ENCODE measurements around the gene ASPM. TPM values are rescaled to one million over a fixed set of nuclear protein-coding genes. Genes with fewer than 3 reads are reported as not detected.

Gene ASPM
- polyA plus RNA-seq, 1 of the 3 experiments (the other 2 are of a cell fraction): 3.0 TPM

DNA sequence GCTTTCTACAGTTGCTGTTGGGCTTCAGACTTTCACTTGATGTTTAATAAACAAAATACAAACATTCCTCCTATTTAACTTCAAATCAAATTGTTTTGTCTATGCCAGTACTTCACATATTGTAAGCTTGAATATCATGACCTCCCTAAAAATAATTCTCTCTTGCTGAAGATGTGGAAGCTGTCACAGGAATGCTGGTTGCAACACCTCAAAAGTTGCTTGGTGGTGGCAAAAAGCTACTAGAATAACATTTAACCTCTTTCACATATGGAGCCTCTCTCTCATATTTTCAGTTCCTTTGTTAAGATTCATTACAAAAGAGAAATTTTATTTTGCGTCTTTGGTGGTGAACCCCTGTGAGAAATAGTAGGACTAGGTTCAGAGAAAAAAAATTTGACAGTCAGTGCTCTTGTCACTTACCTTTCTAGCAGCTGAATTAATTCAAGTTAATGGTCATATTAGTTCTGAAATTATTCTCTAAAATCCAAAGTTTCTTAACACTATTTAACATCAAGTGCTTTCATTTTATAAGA, 53.9 kb downstream of the ASPM start:
- no peaks in the 10 kb centered on the region for H3K9me2 ChIP-seq
- no peaks in the 10 kb centered on the region for H3K27me3 ChIP-seq (ENCODE audit: insufficient read depth)
- no peak for TF ChIP-seq CHD2 (IDR thresholded peaks at IDR 0.05; ENCODE audit: low read length, partially characterized antibody)
- TF ChIP-seq TAF1 (IDR thresholded peaks at IDR 0.05; ENCODE audit: borderline replicate concordance, low read depth, low read length): no peak
- no peak for TF ChIP-seq POLR2AphosphoS5 (IDR thresholded peaks at IDR 0.05; ENCODE audit: low read depth, low read length)
- no peak for TF ChIP-seq TCF12 (IDR thresholded peaks at IDR 0.05)
- TF ChIP-seq JUND (IDR thresholded peaks at IDR 0.05): no peak
- H3K36me3 ChIP-seq (replicated peaks in 1 of 2; ENCODE audit: control insufficient read depth in 1 of 2, insufficient read depth in 2 of 2, low read length in 1 of 2): peaks cover 72% of the 10 kb centered on the region in 2 experiments
- H3K9me3 ChIP-seq: no peaks in the 10 kb centered on the region
- no peak overlapping the region for H3K27ac ChIP-seq (ENCODE audit: low read depth in 2 of 2, low read length in 1 of 2)
- H3K4me3 ChIP-seq (ENCODE audit: low read depth in 2 of 2, low read length in 1 of 2): no peak overlapping the region
- H4K20me1 ChIP-seq (ENCODE audit: insufficient read depth): no peaks in the 10 kb centered on the region
- WGBS (ENCODE audit: low lambda C conversion rate): 92% methylated on average over 1 of the region's 1 CpG
- H3F3A ChIP-seq (replicated peaks; ENCODE audit: insufficient read depth): peaks cover 23% of the 10 kb centered on the region
- no peak overlapping the region for H3K9ac ChIP-seq
- H3K4me1 ChIP-seq (ENCODE audit: control insufficient read depth in 1 of 2, insufficient read depth in 2 of 2, low read depth in 1 of 2, low read length in 1 of 2): no peaks in the 10 kb centered on the region; a peak in 1 of 4 replicates
- ChIA-PET POLR2A (no interaction called here), CTCF (interaction anchor here (1.2 kb wide), 1 partner anchor 21 kb away, joined by 3 read pairs; no protein-coding TSS in a partner anchor)
- H3K4me2 ChIP-seq: no peak overlapping the region
- H2AFZ ChIP-seq (ENCODE audit: low read depth): no peak overlapping the region
- no peak for DNase-seq
- H3K79me2 ChIP-seq (ENCODE audit: insufficient read depth): 0 out of 2 replicates have a peak, but pooled peaks cover 8% of the 10 kb centered on the region

DNA sequence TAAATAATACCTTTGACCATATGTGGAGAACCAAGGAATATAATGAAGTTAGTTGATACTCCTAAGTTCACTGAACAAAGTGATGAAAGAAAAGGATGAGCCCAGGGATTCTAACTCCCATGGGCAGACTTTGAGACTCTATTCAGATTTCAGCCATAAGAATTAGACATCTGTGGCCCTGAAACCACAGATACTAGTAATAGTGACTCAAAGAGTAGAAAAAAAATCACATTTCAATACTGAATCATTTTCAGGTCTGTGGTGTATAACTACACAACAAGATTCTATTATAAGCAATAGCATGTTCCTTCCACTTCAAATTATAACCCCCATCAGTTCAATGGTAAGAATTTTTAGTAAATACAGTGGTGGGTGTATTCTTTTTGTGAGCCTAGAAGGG, 63.0 kb downstream of the ASPM start:
- Histone ChIP-seq H3K79me2 (ENCODE audit: insufficient read depth) (no peaks in the 10 kb centered on the region), H3K4me1 (ENCODE audit: control insufficient read depth in 1 of 2, insufficient read depth in 2 of 2, low read depth in 1 of 2, low read length in 1 of 2) (no peaks in the 10 kb centered on the region), H3K27me3 (ENCODE audit: insufficient read depth) (no peaks in the 10 kb centered on the region), H3K4me2 (no peak overlapping the region), H3K9ac (no peak overlapping the region), H3K27ac (ENCODE audit: low read depth in 2 of 2, low read length in 1 of 2) (no peak overlapping the region), H4K20me1 (ENCODE audit: insufficient read depth) (no peaks in the 10 kb centered on the region), H3F3A (replicated peaks; ENCODE audit: insufficient read depth) (peaks cover 5% of the 10 kb centered on the region), H3K9me2 (0 out of 2 replicates have a peak, but pooled peaks cover 4% of the 10 kb centered on the region), H3K9me3 (peaks cover 4% of the 10 kb centered on the region; the same call in 1 of the 2 replicates), H2AFZ (ENCODE audit: low read depth) (no peak overlapping the region), H3K36me3 (replicated peaks in 1 of 2; ENCODE audit: control insufficient read depth in 1 of 2, insufficient read depth in 2 of 2, low read length in 1 of 2) (peaks cover 54 to 67% of the 10 kb centered on the region in 2 experiments), H3K4me3 (ENCODE audit: low read depth in 2 of 2, low read length in 1 of 2) (no peak overlapping the region)
- no peak for DNase-seq
- ChIA-PET POLR2A (no interaction called here), CTCF (no interaction called here)
- TF ChIP-seq FOXJ3 (CRISPR knock-in tag; IDR thresholded peaks at IDR 0.05): no peak
- no peak for TF ChIP-seq SMC3 (IDR thresholded peaks at IDR 0.05; ENCODE audit: low read depth, low read length)
- TF ChIP-seq, protein P1, sequence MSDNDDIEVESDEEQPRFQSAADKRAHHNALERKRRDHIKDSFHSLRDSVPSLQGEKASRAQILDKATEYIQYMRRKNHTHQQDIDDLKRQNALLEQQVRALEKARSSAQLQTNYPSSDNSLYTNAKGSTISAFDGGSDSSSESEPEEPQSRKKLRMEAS (IDR thresholded peaks at IDR 0.05; ENCODE audit: low read depth): no peak
- no peak for TF ChIP-seq RCOR1 (IDR thresholded peaks at IDR 0.05; ENCODE audit: low read length)
- TF ChIP-seq TCF12 (IDR thresholded peaks at IDR 0.05): no peak
- no peak for TF ChIP-seq FOSL2 (IDR thresholded peaks at IDR 0.05; ENCODE audit: borderline replicate concordance, low read depth)

DNA sequence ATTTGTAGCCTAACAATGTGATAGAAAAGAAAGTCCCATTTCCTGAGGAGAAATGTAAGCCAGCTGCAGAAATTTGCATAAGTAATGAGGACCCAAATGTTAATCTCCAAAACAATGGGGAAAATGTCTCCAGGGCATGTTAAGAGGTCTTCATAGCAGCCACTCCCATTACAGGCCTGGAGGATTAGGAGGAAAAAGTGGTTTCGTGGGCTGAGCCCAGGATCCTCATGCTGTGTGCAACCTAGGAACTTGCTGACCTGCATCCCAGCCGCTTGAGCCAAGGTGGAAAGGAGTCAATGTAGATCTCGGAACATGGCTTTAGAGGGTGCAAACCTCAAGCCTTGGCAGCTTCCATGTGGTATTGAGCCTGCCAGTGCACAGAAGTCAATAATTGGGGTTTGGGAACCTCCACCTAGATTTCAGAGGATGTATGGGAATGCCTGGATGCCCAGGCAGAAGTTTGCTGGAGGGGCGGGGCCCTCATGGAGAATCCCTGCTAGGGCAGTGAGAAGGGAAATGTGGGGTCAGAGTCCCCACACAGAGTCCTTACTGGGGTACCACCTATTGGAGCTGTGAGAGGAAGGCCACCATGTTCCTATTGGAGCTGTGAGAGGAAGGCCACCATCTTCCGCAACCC, 65.2 kb downstream of the ASPM start:
- Histone ChIP-seq H3K4me3 (ENCODE audit: low read depth in 2 of 2, low read length in 1 of 2) (no peak overlapping the region; a peak in 1 of 4 replicates), H3F3A (replicated peaks; ENCODE audit: insufficient read depth) (no peaks in the 10 kb centered on the region), H3K79me2 (ENCODE audit: insufficient read depth) (no peaks in the 10 kb centered on the region), H3K9ac (no peak overlapping the region), H3K36me3 (replicated peaks in 1 of 2; ENCODE audit: control insufficient read depth in 1 of 2, insufficient read depth in 2 of 2, low read length in 1 of 2) (peaks cover 37 to 47% of the 10 kb centered on the region in 2 experiments), H3K4me1 (ENCODE audit: control insufficient read depth in 1 of 2, insufficient read depth in 2 of 2, low read depth in 1 of 2, low read length in 1 of 2) (no peaks in the 10 kb centered on the region), H3K9me3 (peaks cover 4% of the 10 kb centered on the region; the same call in 1 of the 2 replicates), H3K4me2 (no peak overlapping the region), H2AFZ (ENCODE audit: low read depth) (no peak overlapping the region), H3K27me3 (ENCODE audit: insufficient read depth) (no peaks in the 10 kb centered on the region), H4K20me1 (ENCODE audit: insufficient read depth) (no peaks in the 10 kb centered on the region), H3K27ac (ENCODE audit: low read depth in 2 of 2, low read length in 1 of 2) (no peak overlapping the region), H3K9me2 (0 out of 2 replicates have a peak, but pooled peaks cover under 1% of the 10 kb centered on the region)
- no peak for DNase-seq
- ChIA-PET CTCF (interaction anchor here (0.6 to 1.1 kb wide), 2 partner anchors 11 to 388 kb away, joined by 3 read pairs; no protein-coding TSS in a partner anchor), POLR2A (no interaction called here)
- 94% methylated on average over 5 of the region's 5 CpGs for WGBS (ENCODE audit: low lambda C conversion rate)
- TF ChIP-seq TAF1 (IDR thresholded peaks at IDR 0.05; ENCODE audit: borderline replicate concordance, low read depth, low read length): no peak
